ENCODE measurements around the gene CBL. TPM values are rescaled to one million over a fixed set of nuclear protein-coding genes. Genes with fewer than 3 reads are reported as not detected.

CBL gene
- total RNA-seq, 1 experiment from 2014 or later, result 5.7 TPM

- Histone ChIP-seq H3K9me3 (no peaks in the 10 kb centered on the region), H3K4me3 (no peak overlapping the region), H3K36me3 (peaks cover 34% of the 10 kb centered on the region), H3K27me3 (no peaks in the 10 kb centered on the region)
- no peak for DNase-seq
These were observed 76.4 kb downstream of the CBL start for GRCh38 chr11:119282495-119282894.

- Histone ChIP-seq H3K36me3 (peaks cover 43% of the 10 kb centered on the region), H3K27me3 (no peaks in the 10 kb centered on the region), H3K9me3 (no peaks in the 10 kb centered on the region), H3K4me3 (no peak overlapping the region)
- DNase-seq, result no peak
These were observed 78.4 kb downstream of the CBL start for GRCh38 chr11:119284344-119285157.

GRCh38 chr11:119285431-119285830 is 79.3 kb downstream of the CBL start:
- Histone ChIP-seq H3K9me3 (peaks cover under 1% of the 10 kb centered on the region; the same call in 1 of the 2 replicates), H3K27me3 (no peaks in the 10 kb centered on the region), H3K4me3 (no peak overlapping the region), H3K36me3 (peaks cover 48% of the 10 kb centered on the region)
- no peak for DNase-seq

- peaks cover 9% of the 10 kb centered on the region for H3K9me3 ChIP-seq
- no peak overlapping the region for H3K4me3 ChIP-seq
- peaks cover 62% of the 10 kb centered on the region for H3K36me3 ChIP-seq
- no peaks in the 10 kb centered on the region for H3K27me3 ChIP-seq
- no peak for DNase-seq
These were observed 82.1 kb downstream of the CBL start for GRCh38 chr11:119288219-119288618.

GRCh38 chr11:119290894-119291497 is 84.9 kb downstream of the CBL start:
- H3K9me3 ChIP-seq, result peaks cover 9% of the 10 kb centered on the region
- H3K4me3 ChIP-seq, result no peak overlapping the region
- H3K36me3 ChIP-seq, result peaks cover 49% of the 10 kb centered on the region
- no peaks in the 10 kb centered on the region for H3K27me3 ChIP-seq
- DNase-seq, result no peak

- no peak for DNase-seq
- Histone ChIP-seq H3K27me3 (no peaks in the 10 kb centered on the region), H3K4me3 (no peak overlapping the region), H3K36me3 (peaks cover 50% of the 10 kb centered on the region), H3K9me3 (peaks cover 9% of the 10 kb centered on the region)
These were observed 87.3 kb downstream of the CBL start for GRCh38 chr11:119293461-119293860.

- DNase-seq, result no peak
These were observed 89.0 kb downstream of the CBL start for GRCh38 chr11:119295178-119295577.

GRCh38 chr11:119297938-119298337 is 91.8 kb downstream of the CBL start:
- H3K36me3 ChIP-seq, result peaks cover 49% of the 10 kb centered on the region

More at GRCh38 chr11:119295178-119295577, 89.0 kb downstream of the CBL start:
- peaks cover 48% of the 10 kb centered on the region for H3K36me3 ChIP-seq
- H3K4me3 ChIP-seq, result no peak overlapping the region
- H3K9me3 ChIP-seq, result peaks cover 9% of the 10 kb centered on the region
- H3K27me3 ChIP-seq, result no peaks in the 10 kb centered on the region

GRCh38 chr11:119298726-119299125 is 92.6 kb downstream of the CBL start:
- Histone ChIP-seq H3K27me3 (no peaks in the 10 kb centered on the region), H3K4me3 (no peak overlapping the region), H3K9me3 (no peaks in the 10 kb centered on the region), H3K36me3 (peaks cover 57% of the 10 kb centered on the region)
- DNase-seq, result no peak

More at GRCh38 chr11:119297938-119298337, 91.8 kb downstream of the CBL start:
- Histone ChIP-seq H3K27me3 (no peaks in the 10 kb centered on the region), H3K9me3 (no peaks in the 10 kb centered on the region), H3K4me3 (no peak overlapping the region)
- no peak for DNase-seq

GRCh38 chr11:119299416-119299815 is 93.3 kb downstream of the CBL start:
- no peaks in the 10 kb centered on the region for H3K9me3 ChIP-seq
- no peak overlapping the region for H3K4me3 ChIP-seq
- H3K27me3 ChIP-seq, result no peaks in the 10 kb centered on the region
- DNase-seq, result no peak
- H3K36me3 ChIP-seq, result peaks cover 61% of the 10 kb centered on the region

- Histone ChIP-seq H3K27me3 (no peaks in the 10 kb centered on the region), H3K4me3 (no peak overlapping the region), H3K36me3 (peaks cover 61% of the 10 kb centered on the region), H3K9me3 (no peaks in the 10 kb centered on the region)
- DNase-seq, result no peak
These were observed 94.2 kb downstream of the CBL start for GRCh38 chr11:119300198-119300964.

GRCh38 chr11:119303227-119303718 is 97.1 kb downstream of the CBL start:
- H3K27me3 ChIP-seq, result no peaks in the 10 kb centered on the region
- no peak overlapping the region for H3K4me3 ChIP-seq
- no peak for DNase-seq
- H3K36me3 ChIP-seq, result peaks cover 46% of the 10 kb centered on the region
- H3K9me3 ChIP-seq, result no peaks in the 10 kb centered on the region

- no peak overlapping the region for H3K4me3 ChIP-seq
- DNase-seq, result no peak
- H3K9me3 ChIP-seq, result no peaks in the 10 kb centered on the region
- no peaks in the 10 kb centered on the region for H3K27me3 ChIP-seq
- peaks cover 23% of the 10 kb centered on the region for H3K36me3 ChIP-seq
These were observed 99.6 kb downstream of the CBL start for GRCh38 chr11:119305556-119306372.

GRCh38 chr11:119306373-119306890 is 100.3 kb downstream of the CBL start:
- no peak for DNase-seq
- peaks cover 19% of the 10 kb centered on the region for H3K36me3 ChIP-seq
- H3K4me3 ChIP-seq, result no peak overlapping the region
- H3K27me3 ChIP-seq, result no peaks in the 10 kb centered on the region
- H3K9me3 ChIP-seq, result no peaks in the 10 kb centered on the region

- no peaks in the 10 kb centered on the region for H3K9me3 ChIP-seq
- H3K36me3 ChIP-seq, result peaks cover 13% of the 10 kb centered on the region
- no peaks in the 10 kb centered on the region for H3K27me3 ChIP-seq
- DNase-seq, result no peak
- H3K4me3 ChIP-seq, result no peak overlapping the region
These were observed 101.1 kb downstream of the CBL start for GRCh38 chr11:119307219-119307618.

- Histone ChIP-seq H3K4me3 (no peak overlapping the region), H3K36me3 (peaks cover 12% of the 10 kb centered on the region), H3K27me3 (no peaks in the 10 kb centered on the region), H3K9me3 (no peaks in the 10 kb centered on the region)
- no peak for DNase-seq
These were observed 101.8 kb downstream of the CBL start for GRCh38 chr11:119307974-119308373.

Measured in MG63 (cell line).